Trophoblast cell (in vitro differentiated cells and primary cell): Measurements from ENCODE around the gene MMP14.
"Not testable (repeated sequence)": the region's sequence is repeated elsewhere in the genome, so short reads cannot be mapped to it uniquely, and the experiment has no call there.

Source experiments
- DNase-seq, 2 donors: peaks; one replicate each; pipeline ENCODE4 v3.0.0-alpha.2; 2016
- H2AFZ ChIP-seq: 2 replicates; pipeline ENCODE4 v1.6.1; 2013; ENCODE audit warnings: low read length, moderate library complexity, mild to moderate bottlenecking; ENCODE audit not compliant: insufficient read depth, poor library complexity
- H2AK5ac ChIP-seq: 2 replicates; pipeline ENCODE4 v1.6.1; 2013; ENCODE audit warnings: mild to moderate bottlenecking, low read length
- H2BK120ac ChIP-seq: 2 replicates; pipeline ENCODE4 v1.6.1; 2013; ENCODE audit warnings: low read length, mild to moderate bottlenecking, moderate library complexity; ENCODE audit not compliant: insufficient read depth, poor library complexity
- H2BK12ac ChIP-seq: 2 replicates; pipeline ENCODE4 v1.6.1; 2013; ENCODE audit warnings: mild to moderate bottlenecking, low read length, moderate library complexity
- H2BK5ac ChIP-seq: 2 replicates; pipeline ENCODE4 v1.6.1; 2013; ENCODE audit warnings: low read length, low read depth, moderate library complexity, mild to moderate bottlenecking; ENCODE audit not compliant: poor library complexity
- H3K14ac ChIP-seq: 2 replicates; pipeline ENCODE4 v1.6.1; 2013; ENCODE audit warnings: mild to moderate bottlenecking, low read length
- H3K18ac ChIP-seq: 2 replicates; pipeline ENCODE4 v1.6.1; 2013; ENCODE audit warnings: mild to moderate bottlenecking, low read length
- H3K23ac ChIP-seq: 2 replicates; pipeline ENCODE4 v1.6.1; 2013; ENCODE audit warnings: low read length
- H3K27ac ChIP-seq: 2 replicates; pipeline ENCODE4 v1.5.1; 2013; ENCODE audit warnings: low read depth, mild to moderate bottlenecking, inconsistent platforms, low read length, moderate library complexity
- H3K27me3 ChIP-seq: 2 replicates; pipeline ENCODE4 v1.6.1; 2013; ENCODE audit warnings: inconsistent platforms, mild to moderate bottlenecking, low read length, moderate library complexity; ENCODE audit not compliant: insufficient read depth
- H3K36me3 ChIP-seq, 2 experiments: 1 replicate in 1 of 2; 2 replicates in 1 of 2; pipeline ENCODE4 v1.6.1; 2013; ENCODE audit warnings: low read length in 2 of 2, mild to moderate bottlenecking in 2 of 2, moderate library complexity in 1 of 2; ENCODE audit not compliant: insufficient read depth in 2 of 2, control insufficient read depth in 1 of 2
- H3K4ac ChIP-seq: 2 replicates; pipeline ENCODE4 v1.6.1; 2013; ENCODE audit warnings: low read depth, mild to moderate bottlenecking, low read length, moderate library complexity
- H3K4me1 ChIP-seq, 2 experiments: 1 replicate in 1 of 2; 2 replicates in 1 of 2; pipeline ENCODE4 v1.6.1; 2013; ENCODE audit warnings: low read length in 2 of 2, mild to moderate bottlenecking in 2 of 2, moderate library complexity in 1 of 2; ENCODE audit not compliant: insufficient read depth in 2 of 2, control insufficient read depth in 1 of 2
- H3K4me2 ChIP-seq: 2 replicates; pipeline ENCODE4 v1.6.1; 2013; ENCODE audit warnings: inconsistent platforms, mild to moderate bottlenecking, low read length, moderate library complexity
- H3K4me3 ChIP-seq: 2 replicates; pipeline ENCODE4 v1.5.1; 2013; ENCODE audit warnings: mild to moderate bottlenecking, low read depth, low read length, inconsistent platforms
- H3K79me1 ChIP-seq: one replicate; pipeline ENCODE4 v1.6.1; 2013; ENCODE audit warnings: low read length
- H3K79me2 ChIP-seq: 2 replicates; pipeline ENCODE4 v1.6.1; 2013; ENCODE audit warnings: low read length, mild to moderate bottlenecking; ENCODE audit not compliant: control insufficient read depth, insufficient read depth, poor library complexity
- H3K9ac ChIP-seq: 2 replicates; pipeline ENCODE4 v1.6.1; 2013; ENCODE audit warnings: mild to moderate bottlenecking, low read length
- H3K9me3 ChIP-seq: 2 replicates; pipeline ENCODE4 v1.6.1; 2013; ENCODE audit warnings: low read depth, mild to moderate bottlenecking, control low read depth, inconsistent platforms, low read length; ENCODE audit not compliant: insufficient read depth
- H4K12ac ChIP-seq: 2 replicates; pipeline ENCODE4 v1.6.1; 2013; ENCODE audit warnings: low read depth, mild to moderate bottlenecking, low read length, moderate library complexity
- H4K8ac ChIP-seq: 2 replicates; pipeline ENCODE4 v1.6.1; 2013; ENCODE audit warnings: low read depth, mild to moderate bottlenecking, low read length, moderate library complexity
- H4K91ac ChIP-seq: one replicate; pipeline ENCODE4 v1.6.1; 2013; ENCODE audit warnings: low read depth, mild to moderate bottlenecking, low read length, moderate library complexity
- WGBS: extraction: QIAGEN DNeasy Blood & Tissue Kit; methylation state at CpG from one replicate; pipeline ENCODE4 v1.1.7; 2013; ENCODE audit warnings: missing lambda C conversion rate; ENCODE audit not compliant: insufficient read length, insufficient coverage; ENCODE audit errors: extremely low coverage; 5-methylcytosine and 5-hydroxymethylcytosine counted together

MMP14 gene

DNA sequence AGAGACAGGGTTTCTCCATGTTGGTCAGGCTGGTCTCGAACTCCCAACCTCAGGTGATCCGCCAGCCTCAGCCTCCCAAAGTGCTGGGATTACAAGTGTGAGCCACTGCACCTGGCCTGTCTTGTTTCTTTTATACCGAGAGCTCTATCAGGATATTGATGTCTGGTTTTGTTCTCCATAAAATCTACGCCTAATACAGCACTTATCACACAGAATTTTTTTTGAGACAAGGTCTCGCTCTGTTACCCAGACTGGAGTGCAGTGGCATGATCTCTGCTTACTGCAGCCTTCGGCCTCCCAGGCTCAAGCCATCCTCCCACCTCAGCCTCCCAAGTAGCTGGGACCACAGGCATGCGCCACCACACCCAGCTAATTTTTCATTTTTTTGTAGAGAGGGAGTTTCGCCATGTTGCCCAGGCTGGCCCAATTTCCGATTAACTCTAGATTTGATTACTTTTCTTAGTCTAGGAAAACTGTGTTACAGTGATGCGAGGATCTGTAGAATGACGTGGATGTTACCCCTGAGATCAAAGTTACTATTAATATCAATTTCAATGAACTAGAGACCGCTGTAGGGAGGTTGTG lies 7.2 kb upstream of the MMP14 start:
- H3K79me2 ChIP-seq, DNase-seq, H3K4me3 ChIP-seq, H3K9me3 ChIP-seq, H3K9ac ChIP-seq, H3K23ac ChIP-seq, H3K4me1 ChIP-seq, H3K27me3 ChIP-seq, H3K36me3 ChIP-seq: not testable (repeated sequence)
- Histone ChIP-seq H2BK5ac (peak overlapping the region; percentile 64), H3K18ac (peak overlapping the region; percentile 86), H2BK120ac (peak overlapping the region; percentile 84), H4K12ac (peak overlapping the region; percentile 93), H3K4ac (peak overlapping the region; percentile 48), H2AK5ac (peak overlapping the region; percentile 83), H4K91ac (peak overlapping the region; percentile 89), H3K27ac (peak overlapping the region; percentile 24), H3K14ac (peak overlapping the region; percentile 70), H2AFZ (peak overlapping the region; percentile 95), H3K4me2 (peak overlapping the region; percentile 76), H3K79me1 (peaks cover 16% of the 10 kb centered on the region), H4K8ac (peak overlapping the region; percentile 96), H2BK12ac (peak overlapping the region; percentile 87)
- no CpG with 5 or more reads among the region's 12 CpGs for WGBS

DNA sequence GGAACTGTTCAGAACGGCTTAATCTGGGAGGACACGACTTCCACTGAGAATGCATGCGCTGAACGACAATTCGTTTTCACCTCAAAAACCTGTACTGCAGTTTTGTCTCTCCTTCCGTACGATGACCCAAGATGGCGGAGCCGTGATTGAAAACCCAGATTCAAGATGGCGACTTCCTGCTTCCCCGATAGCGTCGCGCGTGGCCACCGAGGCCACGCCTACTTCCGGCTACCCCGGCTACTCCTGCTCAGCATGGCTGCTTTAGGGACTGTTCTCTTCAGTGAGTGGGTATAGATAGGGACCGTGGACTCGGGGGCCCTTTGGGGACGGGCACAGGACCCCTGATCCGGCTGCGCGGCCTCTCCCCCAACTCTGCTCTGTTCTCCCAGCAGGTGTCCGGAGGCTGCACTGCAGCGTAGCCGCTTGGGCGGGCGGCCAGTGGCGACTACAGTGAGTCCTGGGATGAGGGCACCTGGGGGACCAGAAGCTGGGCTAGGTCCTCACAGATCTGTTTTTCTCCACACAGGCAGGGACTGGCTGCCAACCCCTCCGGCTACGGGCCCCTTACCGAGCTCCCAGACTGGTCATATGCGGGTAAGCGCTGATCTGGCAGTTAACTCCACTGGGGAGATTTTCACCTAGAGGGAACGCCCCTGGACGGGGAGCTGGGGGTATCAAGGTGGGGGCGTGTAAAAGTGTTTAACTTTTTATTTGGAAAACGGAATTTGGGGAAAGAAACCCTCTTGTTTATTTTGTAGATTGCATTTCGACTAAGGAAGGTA lies 6.5 kb upstream of the MMP14 start, which contains the start of gene MRPL52:
MRPL52 (plus strand) TSS at position 227 of the 782 bp plus-strand sequence; CDS start at position 253, 26 bp downstream.
- H4K8ac ChIP-seq = peak within 1 kb of the TSS; percentile 96
- H3K27me3 ChIP-seq = no peaks in the 10 kb centered on the region
- peak within 1 kb of the TSS; percentile 83 for H2AK5ac ChIP-seq
- H2BK120ac ChIP-seq = peak within 1 kb of the TSS; percentile 84
- peak within 1 kb of the TSS; percentile 76 for H3K4me2 ChIP-seq
- H3K36me3 ChIP-seq = peaks cover 14% of the 10 kb centered on the region in 2 experiments
- H3K4me3 ChIP-seq = peak within 1 kb of the TSS; percentile 91
- peak within 1 kb of the TSS; percentile 86 for H3K9ac ChIP-seq
- WGBS = no CpG with 5 or more reads among the region's 41 CpGs
- peaks cover 4% of the 10 kb centered on the region for H3K79me2 ChIP-seq
- H3K23ac ChIP-seq = no peak within 1 kb of the TSS
- H2BK5ac ChIP-seq = peak within 1 kb of the TSS; percentile 64
- peak within 1 kb of the TSS; percentile 24 for H3K27ac ChIP-seq
- peaks cover 10% of the 10 kb centered on the region for H3K79me1 ChIP-seq
- peaks cover 0 to 7% of the 10 kb centered on the region in 2 experiments for H3K4me1 ChIP-seq
- H3K14ac ChIP-seq = peak within 1 kb of the TSS; percentile 70
- DNase-seq = peak; percentile 82 to 92
- peak within 1 kb of the TSS; percentile 93 for H4K12ac ChIP-seq
- peak within 1 kb of the TSS; percentile 87 for H2BK12ac ChIP-seq
- peak within 1 kb of the TSS; percentile 86 for H3K18ac ChIP-seq
- peak within 1 kb of the TSS; percentile 95 for H2AFZ ChIP-seq
- peak within 1 kb of the TSS; percentile 91 for H4K91ac ChIP-seq
- H3K9me3 ChIP-seq = no peaks in the 10 kb centered on the region
- peak within 1 kb of the TSS; percentile 87 for H3K4ac ChIP-seq

DNA sequence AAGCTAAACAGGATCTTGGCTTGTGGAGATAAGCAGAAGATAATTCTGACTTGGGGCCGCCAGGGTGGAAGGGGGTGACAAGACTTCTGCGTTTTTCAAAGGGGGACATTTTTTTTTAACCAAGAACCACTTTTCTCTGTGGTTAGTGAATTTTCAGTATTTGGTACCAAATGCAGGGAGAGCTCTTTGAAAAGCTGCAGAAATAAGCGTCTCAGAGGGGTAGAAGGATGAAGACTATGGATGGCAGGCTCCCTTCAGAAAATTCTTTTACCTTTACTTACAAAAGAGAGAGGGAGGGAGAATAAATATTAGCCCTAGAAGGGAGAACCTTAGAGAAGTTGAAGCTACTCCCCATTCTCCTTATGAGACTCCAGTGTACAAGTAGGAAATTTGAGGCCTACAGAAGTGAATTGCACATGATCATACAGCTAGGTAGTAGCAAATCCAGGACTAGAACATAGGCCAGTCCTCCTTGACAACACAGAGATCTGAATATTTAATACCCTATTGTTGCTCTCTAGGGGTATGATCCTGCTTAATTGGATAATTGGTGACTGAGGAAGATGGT lies 5.9 kb upstream of the MMP14 start:
- H4K91ac ChIP-seq = peak overlapping the region; percentile 91
- no peaks in the 10 kb centered on the region for H3K27me3 ChIP-seq
- no peaks in the 10 kb centered on the region for H3K9me3 ChIP-seq
- H3K4me1 ChIP-seq = peaks cover 0 to 5% of the 10 kb centered on the region in 2 experiments
- peak overlapping the region; percentile 58 for H2BK5ac ChIP-seq
- H2AFZ ChIP-seq = peak overlapping the region; percentile 82
- no peak overlapping the region for H3K23ac ChIP-seq
- H2BK12ac ChIP-seq = no peak overlapping the region
- no peak overlapping the region for H2AK5ac ChIP-seq
- peaks cover 4% of the 10 kb centered on the region for H3K79me2 ChIP-seq
- H3K18ac ChIP-seq = no peak overlapping the region
- H3K79me1 ChIP-seq = peaks cover 10% of the 10 kb centered on the region
- no CpG with 5 or more reads among the region's 3 CpGs for WGBS
- H3K4me2 ChIP-seq = peak overlapping the region; percentile 76
- peaks cover 17% of the 10 kb centered on the region in 2 experiments for H3K36me3 ChIP-seq
- H3K4ac ChIP-seq = peak overlapping the region; percentile 87
- H3K27ac ChIP-seq = no peak overlapping the region
- H3K4me3 ChIP-seq = no peak overlapping the region
- DNase-seq = no peak
- H3K9ac ChIP-seq = no peak overlapping the region
- no peak overlapping the region for H4K12ac ChIP-seq
- H4K8ac ChIP-seq = peak overlapping the region; percentile 55
- H2BK120ac ChIP-seq = no peak overlapping the region
- no peak overlapping the region for H3K14ac ChIP-seq

DNA sequence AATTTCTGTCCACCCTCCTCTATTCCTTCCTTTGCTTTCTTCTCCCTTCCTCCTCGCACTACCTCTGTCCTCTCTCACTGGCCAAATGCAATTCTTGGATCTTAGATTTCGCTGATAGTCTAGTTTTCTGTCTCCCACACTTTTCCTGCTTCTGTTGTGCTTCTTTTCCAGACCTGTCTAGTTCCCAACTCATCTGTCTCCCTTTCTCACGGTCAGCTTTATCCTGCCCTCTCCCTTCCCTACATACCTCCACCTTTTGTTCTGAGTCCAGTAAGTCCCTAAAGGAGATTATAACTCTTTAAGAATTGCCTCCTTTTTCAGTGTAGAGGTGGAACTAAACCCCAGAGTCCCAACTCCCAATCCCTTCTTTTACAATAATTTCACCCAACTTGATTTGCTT lies 880 bp upstream of the MMP14 start:
- H2AFZ ChIP-seq = no peak overlapping the region
- H2BK12ac ChIP-seq = no peak overlapping the region
- DNase-seq = no peak
- peaks cover 22 to 23% of the 10 kb centered on the region in 2 experiments for H3K36me3 ChIP-seq
- H3K23ac ChIP-seq = peak overlapping the region; percentile 66
- no peak overlapping the region for H3K4ac ChIP-seq
- no peak overlapping the region for H4K8ac ChIP-seq
- peaks cover 2% of the 10 kb centered on the region for H3K9me3 ChIP-seq
- H3K79me1 ChIP-seq = peaks cover 35% of the 10 kb centered on the region
- no peak overlapping the region for H3K18ac ChIP-seq
- peaks cover 32% of the 10 kb centered on the region for H3K79me2 ChIP-seq
- WGBS = no CpG with 5 or more reads among the region's 3 CpGs
- no peaks in the 10 kb centered on the region for H3K27me3 ChIP-seq
- H4K12ac ChIP-seq = no peak overlapping the region
- peaks cover 17 to 18% of the 10 kb centered on the region in 2 experiments for H3K4me1 ChIP-seq
- H2BK120ac ChIP-seq = no peak overlapping the region
- peak overlapping the region; percentile 11 for H2BK5ac ChIP-seq
- H4K91ac ChIP-seq = peak overlapping the region; percentile 41
- no peak overlapping the region for H3K14ac ChIP-seq
- H2AK5ac ChIP-seq = no peak overlapping the region
- no peak overlapping the region for H3K4me2 ChIP-seq
- H3K27ac ChIP-seq = peak overlapping the region; percentile 22
- H3K4me3 ChIP-seq = no peak overlapping the region
- H3K9ac ChIP-seq = no peak overlapping the region
